IPS-NIHi7 (cell line): ENCODE measurements around the gene C4orf36.

ENCODE experiments used
- DNase-seq: peaks from one replicate; pipeline ENCODE4 v3.0.0; 2012; ENCODE audit warnings: mixed read lengths; ENCODE audit errors: extremely low spot score

Gene C4orf36

GRCh38 chr4:86857341-86858052, 34.7 kb downstream of the C4orf36 start:
- DNase-seq, result no peak

- DNase-seq, result no peak
Measured at GRCh38 chr4:86856896-86857295, 35.3 kb downstream of the C4orf36 start.

- no peak for DNase-seq
Measured at GRCh38 chr4:86855572-86855971, 36.6 kb downstream of the C4orf36 start.

GRCh38 chr4:86853209-86853608, 39.0 kb downstream of the C4orf36 start:
- DNase-seq, result no peak

GRCh38 chr4:86848732-86849619, 43.2 kb downstream of the C4orf36 start, which contains the start of gene SLC10A6:
Gene SLC10A6, minus strand, starts transcription at chr4:86849384. Its CDS starts 269 bp downstream, at chr4:86849115.
- no peak for DNase-seq

GRCh38 chr4:86848136-86848535, 44.1 kb downstream of the C4orf36 start:
- DNase-seq, result no peak

DNA sequence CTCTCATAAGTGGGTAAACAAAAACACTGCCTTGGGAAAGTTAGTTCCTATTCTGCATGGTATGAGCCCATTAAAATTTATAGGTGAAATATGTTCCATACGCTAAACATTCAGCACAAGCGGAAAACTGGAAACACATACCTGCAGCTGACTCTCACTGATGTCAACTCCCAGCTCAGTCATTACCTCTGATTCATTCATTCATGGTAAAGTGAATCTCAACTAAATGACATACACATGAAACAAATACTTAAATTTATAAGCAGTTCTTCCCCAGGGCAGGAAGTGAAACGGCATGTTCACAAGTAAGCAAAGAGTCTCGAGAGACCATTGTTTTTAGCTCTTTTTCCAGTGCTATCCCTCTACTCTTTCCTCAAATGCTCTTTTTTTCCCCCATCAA, 44.7 kb downstream of the C4orf36 start:
- DNase-seq, result no peak

DNA sequence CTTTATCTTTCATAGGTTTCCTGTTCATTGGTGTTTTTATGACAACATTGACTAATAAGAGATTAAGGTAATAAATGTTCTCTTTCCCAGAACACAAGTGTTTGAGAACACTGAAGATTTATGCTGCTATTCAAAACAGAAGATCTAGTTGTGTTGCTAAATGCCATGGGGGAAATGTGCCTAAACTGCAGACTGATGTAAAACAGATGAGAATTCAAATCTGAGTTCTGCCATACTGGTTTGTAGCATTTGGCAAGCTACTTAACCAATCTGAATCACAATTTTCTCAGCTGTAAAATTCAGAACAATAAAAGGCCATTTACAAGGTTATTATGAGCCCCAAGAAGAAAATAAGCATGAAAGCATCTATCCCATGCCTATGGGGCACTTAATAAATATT, 45.3 kb downstream of the C4orf36 start:
- DNase-seq, result no peak

GRCh38 chr4:86845593-86845992, 46.6 kb downstream of the C4orf36 start:
- no peak for DNase-seq

DNA sequence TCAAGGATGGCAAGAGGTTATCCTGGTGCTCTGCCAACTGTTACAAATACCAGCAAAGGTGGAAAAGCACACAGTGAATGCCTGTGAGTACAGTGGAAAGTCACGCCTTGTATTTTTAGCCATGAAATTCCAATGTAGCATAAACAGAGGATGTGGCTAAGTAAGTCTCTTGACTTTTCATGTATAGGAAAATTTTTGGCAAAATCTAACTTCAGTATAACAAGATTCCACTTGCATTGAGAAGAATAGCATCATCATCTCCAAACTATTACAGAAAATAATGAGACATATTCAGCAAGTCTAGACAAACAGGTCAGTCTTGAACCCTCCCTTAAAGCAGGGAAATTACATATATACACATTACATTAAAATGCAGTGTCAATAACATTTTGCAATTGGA, 50.9 kb downstream of the C4orf36 start:
- DNase-seq, result no peak

DNA sequence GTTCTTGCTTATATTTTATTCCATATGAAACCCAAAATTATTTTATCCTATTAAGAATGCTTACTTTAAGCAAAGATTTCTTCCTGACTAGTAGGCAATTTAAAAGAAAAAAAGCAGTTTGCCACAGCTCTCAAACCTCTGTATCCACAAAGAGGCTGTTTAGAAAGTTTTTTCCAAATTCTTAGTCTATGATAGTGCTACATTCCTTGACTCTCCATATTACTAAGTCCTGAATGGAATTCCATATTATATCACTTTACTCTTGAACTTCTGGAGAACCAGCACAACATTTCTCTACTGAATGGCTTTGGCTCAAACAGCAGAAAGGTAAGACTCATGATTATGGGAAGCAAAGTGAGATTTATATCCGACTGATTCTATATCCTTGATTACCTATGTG, 51.4 kb downstream of the C4orf36 start:
- no peak for DNase-seq

DNA sequence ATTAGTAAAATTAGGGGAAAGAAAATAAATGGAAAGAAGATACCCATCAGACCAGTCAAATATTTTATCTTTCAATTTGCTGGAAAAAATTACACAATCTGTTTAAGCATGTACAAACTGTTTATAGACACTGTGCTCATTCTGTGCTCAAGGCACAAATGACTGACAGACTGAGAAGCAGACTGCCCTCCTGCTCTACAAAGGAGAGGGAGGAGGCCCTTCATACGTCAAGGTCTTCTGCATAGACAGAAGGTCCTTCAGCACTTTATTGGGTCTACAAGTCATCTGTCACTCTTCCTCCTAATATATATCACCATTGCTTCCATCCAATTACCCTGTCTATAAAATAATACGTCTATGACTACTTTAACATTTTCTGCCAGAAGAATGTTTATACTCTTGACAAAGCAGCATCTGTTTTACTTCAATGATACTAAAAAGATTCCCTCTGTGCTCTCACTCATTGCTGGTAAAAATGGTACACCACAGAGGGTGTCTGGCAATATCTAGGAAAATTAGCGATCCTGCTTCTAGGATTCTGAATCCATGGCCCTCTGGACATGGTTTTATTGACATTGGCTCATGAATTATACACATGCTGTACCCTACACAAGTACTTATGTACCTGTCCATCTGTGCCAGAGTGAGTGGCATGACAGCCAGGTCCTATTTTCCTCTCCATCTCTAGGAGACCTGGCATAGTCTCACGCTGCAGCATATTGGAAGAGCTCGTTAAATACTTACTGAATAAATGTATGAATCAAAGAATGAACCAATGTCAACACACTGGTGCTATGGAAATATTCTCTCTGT, 54.3 kb downstream of the C4orf36 start:
- DNase-seq, result no peak

GRCh38 chr4:86835677-86836076, 56.5 kb downstream of the C4orf36 start:
- no peak for DNase-seq

- DNase-seq, result no peak
Measured at GRCh38 chr4:86834901-86835300, 57.3 kb downstream of the C4orf36 start.

DNA sequence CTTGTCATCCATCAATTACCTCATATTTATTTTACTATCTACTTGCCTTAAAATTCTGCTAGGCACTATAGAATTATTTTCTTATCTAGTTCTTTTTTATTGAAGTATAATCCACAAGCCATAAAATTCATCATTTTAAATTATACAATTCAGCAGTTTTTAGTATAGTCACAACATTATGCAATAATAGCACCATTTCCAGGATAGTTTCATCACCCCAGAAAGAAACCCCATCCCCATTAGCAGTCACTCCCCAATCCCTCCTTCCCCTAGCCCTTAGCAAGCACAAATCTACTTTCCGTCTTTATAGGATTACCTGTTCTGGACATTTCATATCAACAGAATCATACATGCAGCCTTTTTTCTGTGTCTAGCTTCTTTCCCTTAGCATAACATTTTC, 58.6 kb downstream of the C4orf36 start:
- DNase-seq, result no peak

GRCh38 chr4:86831262-86832130, 60.7 kb downstream of the C4orf36 start:
- no peak for DNase-seq
